Stimulated activated CD8-positive, alpha-beta memory T cell treated with anti-CD3 and anti-CD28 coated beads, Interleukin-12 subunit alpha, Interleukin-12 subunit beta, amount 100 ng/mL, for 4 hours (primary cell): Measurements from ENCODE around the gene S100A3.
"Not testable (repeated sequence)": the region's sequence is repeated elsewhere in the genome, so short reads cannot be mapped to it uniquely, and the experiment has no call there.

Source experiments
- DNase-seq: peaks from one replicate; pipeline ENCODE4 v3.0.0-alpha.2; 2020; ENCODE audit warnings: low read depth

S100A3 gene, protein sequence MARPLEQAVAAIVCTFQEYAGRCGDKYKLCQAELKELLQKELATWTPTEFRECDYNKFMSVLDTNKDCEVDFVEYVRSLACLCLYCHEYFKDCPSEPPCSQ

DNA sequence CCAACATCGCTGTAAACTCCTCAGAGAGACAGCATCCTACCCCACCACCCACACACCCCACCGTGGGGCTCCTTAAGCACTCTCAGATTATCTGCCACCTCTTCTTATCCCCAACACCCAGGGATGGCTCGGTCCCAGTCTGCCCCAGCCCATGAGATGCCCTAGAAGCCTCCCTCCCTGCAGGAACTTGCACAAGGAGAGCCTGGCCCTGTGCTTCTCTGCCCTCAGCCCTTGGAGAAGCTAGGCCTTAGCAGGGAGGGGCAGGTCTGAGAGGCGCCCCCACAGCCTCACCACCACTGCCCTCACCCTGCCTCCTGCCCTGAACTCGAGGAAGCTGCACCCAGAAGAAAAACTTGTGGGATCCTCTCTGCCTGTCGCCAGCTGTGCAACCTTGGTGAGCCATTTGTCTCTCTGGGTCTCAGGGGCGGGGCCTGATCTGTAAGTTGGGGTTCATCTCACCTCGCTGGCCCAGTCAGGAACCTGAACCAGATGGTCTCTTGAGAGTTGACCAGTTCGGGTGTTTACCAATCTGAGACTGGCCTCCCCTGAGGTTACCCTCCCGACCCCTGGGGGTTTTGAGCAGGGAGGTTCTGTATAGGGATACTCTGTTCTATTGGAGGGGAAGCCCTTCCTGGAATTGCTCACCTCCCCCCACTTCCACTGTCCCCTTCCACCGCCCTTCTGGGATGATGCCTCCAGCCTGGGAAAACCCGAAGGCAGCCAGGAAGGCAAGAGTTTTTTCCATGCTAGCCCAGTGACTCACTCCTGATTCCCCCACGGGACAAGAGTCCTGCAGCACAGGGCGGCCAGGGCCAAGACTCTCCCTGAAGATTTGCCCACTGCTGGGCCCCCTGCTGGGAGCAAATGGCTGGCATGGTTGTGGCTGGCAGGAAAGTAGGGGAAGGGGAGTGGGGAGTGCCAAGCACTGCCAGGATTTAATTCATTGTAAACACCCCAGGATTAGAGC, at the start of gene S100A3:
Gene S100A3, minus strand, starts transcription at position 537 of the 967 bp plus-strand sequence. CDS start 773 bp downstream, outside the sequence.
- DNase-seq, result no peak

- no peak for DNase-seq
Measured at GRCh38 chr1:153598309-153599172, 49.5 kb upstream of the S100A3 start.

DNA sequence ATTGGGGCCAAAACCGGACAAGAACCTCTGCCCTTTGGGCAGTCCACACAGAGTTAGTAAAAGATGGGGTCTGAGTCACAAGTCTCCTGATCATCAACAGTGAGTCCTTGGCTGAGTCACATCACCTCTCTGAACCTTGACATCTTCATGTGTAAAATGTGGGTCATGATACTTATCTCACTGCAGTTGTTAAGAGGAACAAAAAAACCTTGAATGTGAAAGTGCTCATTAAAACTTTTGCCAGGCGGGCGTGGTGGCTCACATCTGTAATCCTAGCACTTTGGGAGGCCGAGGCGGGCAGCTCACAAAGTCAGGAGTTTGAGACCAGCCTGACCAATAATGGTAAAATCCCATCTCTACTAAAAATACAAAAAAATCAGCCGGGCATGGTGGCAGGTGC, 48.1 kb upstream of the S100A3 start:
- DNase-seq, result no peak

- DNase-seq, result no peak
Measured at GRCh38 chr1:153592748-153593147, 43.7 kb upstream of the S100A3 start.

DNA sequence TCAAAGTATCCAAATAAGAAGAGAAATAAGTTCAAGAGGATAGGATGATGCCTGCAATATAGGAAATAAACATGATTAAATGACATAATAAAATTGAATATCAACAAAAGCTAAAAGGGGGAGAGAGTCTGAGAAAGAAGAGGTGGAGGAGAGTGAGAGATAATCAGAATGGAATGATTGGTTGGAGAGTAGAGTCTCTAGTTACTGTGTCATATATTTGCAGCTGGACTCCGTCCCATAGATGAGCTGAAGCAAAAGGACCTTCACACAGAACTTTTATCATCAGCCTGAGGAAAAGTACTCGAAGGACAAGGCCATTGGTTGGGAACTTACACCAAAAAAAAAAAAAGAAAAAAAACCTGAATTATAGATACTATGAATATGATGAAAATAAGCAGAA, 39.4 kb upstream of the S100A3 start:
- no peak for DNase-seq

GRCh38 chr1:153588033-153588432, 39.0 kb upstream of the S100A3 start:
- not testable (repeated sequence) for DNase-seq

- DNase-seq, result no peak
Measured at GRCh38 chr1:153587314-153587713, 38.3 kb upstream of the S100A3 start.

- no peak for DNase-seq
Measured at GRCh38 chr1:153586347-153586746, 37.3 kb upstream of the S100A3 start.

DNA sequence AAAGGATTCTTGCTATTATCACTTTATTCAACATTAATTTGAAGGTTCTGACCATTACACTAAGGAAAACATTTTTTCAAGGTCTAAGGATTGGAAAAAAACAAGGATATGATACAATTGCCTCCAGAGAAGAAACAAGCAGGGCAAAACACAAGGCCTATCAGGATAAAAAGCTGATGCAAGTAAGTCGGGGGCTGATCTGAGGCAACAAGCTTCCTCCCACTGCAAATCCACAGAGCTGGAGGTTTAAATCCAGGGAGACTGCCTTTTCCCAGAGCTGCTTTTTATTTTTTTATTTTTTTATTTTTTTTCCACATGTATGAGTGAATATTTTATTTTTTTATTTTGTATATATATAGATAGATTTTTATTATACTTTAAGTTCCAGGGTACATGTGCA, 35.9 kb upstream of the S100A3 start:
- no peak for DNase-seq

DNA sequence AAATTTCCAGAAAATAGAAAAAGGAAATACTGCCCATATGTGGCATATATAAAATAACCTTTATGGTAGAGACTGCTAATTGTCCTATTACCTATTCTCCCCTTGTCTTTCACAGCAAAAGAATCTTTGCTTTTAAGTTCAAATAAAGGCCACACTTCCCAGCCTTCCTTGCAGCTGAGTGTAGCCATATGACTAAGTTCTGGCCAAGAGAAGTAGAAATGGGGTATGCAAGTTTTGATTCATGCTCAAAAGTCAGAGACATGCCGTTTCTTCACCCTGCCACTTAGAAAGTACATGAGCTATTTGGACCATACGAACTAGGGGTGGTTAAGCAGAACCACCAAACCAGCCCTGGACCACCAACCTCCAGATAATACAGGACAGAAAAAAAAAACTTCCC, 34.9 kb upstream of the S100A3 start:
- DNase-seq, result no peak

DNA sequence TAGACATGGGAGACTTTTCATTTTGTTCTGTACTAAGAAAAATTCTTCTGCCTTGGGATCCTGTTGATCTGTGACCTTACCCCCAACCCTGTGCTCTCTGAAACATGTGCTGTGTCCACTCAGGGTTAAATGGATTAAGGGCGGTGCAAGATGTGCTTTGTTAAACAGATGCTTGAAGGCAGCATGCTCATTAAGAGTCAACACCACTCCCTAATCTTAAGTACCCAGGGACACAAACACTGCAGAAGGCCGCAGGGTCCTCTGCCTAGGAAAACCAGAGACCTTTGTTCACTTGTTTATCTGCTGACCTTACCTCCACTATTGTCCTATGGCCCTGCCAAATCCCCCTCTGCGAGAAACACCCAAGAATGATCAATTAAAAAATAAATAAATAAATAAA, 34.5 kb upstream of the S100A3 start:
- DNase-seq, result not testable (repeated sequence)

DNA sequence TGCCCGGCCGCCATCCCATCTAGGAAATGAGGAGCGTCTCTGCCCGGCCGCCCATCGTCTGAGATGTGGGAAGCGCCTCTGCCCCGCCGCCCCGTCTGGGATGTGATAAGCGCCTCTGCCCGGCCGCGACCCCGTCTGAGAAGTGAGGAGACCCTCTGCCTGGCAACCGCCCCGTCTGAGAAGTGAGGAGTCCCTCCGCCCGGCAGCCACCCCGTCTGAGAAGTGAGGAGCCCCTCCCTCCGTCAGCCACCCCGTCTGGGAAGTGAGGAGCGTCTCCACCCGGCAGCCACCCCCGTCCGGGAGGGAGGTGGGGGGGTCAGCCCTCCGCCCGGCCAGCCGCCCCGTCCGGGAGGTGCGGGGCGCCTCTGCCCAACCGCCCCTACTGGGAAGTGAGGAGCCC, 33.8 kb upstream of the S100A3 start:
- not testable (repeated sequence) for DNase-seq

DNA sequence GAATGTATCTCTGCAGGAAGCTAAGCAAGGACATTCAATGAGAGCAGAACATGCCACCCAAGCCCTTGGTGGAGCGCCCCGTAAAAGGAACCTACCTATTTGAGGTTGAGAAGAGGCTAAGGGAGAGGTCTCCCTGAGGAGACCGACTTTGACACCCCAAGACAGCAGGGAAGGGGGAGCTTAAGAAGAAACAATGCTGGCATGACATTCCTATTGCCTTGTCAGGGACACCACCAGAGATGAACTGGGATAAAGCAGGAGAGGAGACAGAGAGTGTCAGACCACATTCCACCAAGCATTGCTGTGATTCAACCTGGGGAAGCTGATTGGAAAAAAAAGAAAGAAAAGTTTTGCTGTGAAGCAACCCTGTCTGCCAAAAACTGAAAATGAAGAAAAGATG, 29.9 kb upstream of the S100A3 start:
- no peak for DNase-seq

DNA sequence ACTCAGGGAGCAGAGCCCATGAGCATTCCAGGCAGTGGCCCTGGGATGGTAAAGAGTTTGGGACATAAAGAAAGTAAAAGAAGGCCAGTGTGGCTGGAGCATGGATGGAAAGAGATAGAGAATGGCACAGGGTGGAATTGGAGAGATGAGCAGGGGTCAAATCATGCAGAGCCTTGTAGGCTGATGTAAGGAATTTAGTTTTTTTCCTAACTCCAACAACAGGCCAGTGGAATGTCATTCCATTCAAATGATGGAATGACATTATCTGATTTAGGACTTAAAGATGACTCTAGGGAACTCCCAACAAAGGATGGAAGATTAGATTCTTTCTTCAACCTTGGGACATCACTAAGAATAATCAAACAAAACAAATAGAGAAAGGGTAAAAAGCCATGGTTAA, 29.4 kb upstream of the S100A3 start:
- no peak for DNase-seq

DNA sequence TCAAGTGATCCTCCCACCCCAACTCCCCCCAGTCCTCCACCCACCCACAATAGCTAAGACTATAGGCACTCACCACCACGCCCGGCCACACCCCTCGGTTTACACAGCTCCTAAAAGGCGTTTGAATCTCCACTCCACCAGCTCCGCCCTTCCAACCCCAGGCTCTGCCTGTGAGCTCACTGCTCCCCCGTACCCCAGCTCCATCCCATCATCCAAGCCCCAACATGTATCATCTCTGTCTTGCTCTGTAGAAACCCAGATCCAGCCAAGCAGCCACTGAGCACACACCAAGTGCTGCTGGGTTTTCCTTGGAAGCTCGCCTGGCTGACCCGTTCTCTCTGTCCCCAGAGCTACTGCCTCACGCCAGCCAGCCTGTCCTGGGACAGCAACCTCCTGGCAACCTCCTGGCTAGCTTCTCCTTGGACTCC, 28.6 kb upstream of the S100A3 start:
- DNase-seq, result no peak

GRCh38 chr1:153577138-153577537, 28.1 kb upstream of the S100A3 start:
- DNase-seq, result no peak

DNA sequence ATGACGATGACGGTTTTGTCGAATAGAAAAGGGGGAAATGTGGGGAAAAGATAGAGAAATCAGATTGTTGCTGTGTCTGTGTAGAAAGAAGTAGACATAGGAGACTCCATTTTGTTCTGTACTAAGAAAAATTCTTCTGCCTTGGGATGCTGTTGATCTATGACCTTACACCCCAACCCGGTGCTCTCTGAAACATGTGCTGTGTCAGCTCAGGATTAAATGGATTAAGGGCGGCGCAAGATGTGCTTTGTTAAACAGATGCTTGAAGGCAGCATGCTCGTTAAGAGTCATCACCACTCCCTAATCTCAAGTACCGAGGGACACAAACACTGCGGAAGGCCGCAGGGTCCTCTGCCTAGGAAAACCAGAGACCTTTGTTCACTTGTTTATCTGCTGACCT, 26.4 kb upstream of the S100A3 start:
- not testable (repeated sequence) for DNase-seq

- not testable (repeated sequence) for DNase-seq
Measured at GRCh38 chr1:153575081-153575491, 26.0 kb upstream of the S100A3 start.

DNA sequence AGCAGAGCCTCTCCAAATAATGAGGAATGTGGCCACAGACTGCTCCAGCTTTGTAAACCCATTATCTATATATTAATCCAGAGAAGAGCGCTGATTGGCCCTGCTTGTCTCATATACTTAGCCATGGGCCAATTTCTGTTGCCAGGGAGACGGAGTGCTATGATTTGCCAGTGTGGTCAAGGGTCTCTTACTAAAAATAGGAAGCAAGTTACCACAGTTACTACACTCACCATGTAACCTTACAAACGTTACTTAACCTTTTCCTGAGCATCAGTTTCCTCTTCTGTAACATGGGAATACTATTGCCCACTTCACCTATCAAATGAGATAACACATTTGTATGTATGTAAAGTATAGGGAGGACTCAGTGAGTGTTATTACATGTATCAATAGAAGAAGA, 24.3 kb upstream of the S100A3 start:
- DNase-seq, result no peak

DNA sequence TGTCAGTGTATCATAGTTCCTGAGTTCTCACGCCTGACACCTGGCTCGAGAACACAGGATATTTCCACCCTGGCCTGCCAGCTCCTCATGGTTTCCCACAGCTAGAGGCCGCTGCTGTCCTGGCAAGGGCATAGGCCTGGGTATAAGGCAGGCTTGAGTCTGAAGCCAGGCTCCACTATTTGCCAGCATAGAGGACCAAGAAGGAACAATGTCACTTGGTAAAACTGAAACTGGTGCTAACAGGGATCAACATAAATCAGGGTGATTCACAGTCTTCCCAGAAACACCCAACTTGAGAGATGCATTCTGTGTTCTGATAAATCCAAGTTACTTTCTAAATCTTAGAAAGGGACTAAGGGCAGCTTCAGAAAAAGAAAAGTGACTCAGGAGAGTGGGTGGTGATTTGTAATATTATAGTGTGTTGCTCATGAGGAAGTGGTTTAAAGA, 23.5 kb upstream of the S100A3 start:
- DNase-seq, result no peak

GRCh38 chr1:153571706-153572105, 22.6 kb upstream of the S100A3 start:
- DNase-seq, result no peak

- no peak for DNase-seq
Measured at GRCh38 chr1:153570874-153571273, 21.8 kb upstream of the S100A3 start.
